Activated CD8-positive, alpha-beta memory T cell treated with anti-CD3 and anti-CD28 coated beads for 48 hours (primary cell): ENCODE data around the gene AGBL2.
"Not testable (repeated sequence)": the region's sequence is repeated elsewhere in the genome, so short reads cannot be mapped to it uniquely, and the experiment has no call there.

ENCODE experiments used
- DNase-seq, 3 experiments: peaks; one replicate each; pipeline ENCODE4 v3.0.0-alpha.2; 2020; ENCODE audit warnings: low read depth in 2 of 3, low spot score in 2 of 3

Gene AGBL2

GRCh38 chr11:47715082-47715669 is at the start of gene AGBL2:
Gene AGBL2, minus strand, starts transcription at chr11:47715369. Its CDS starts 719 bp downstream, at chr11:47714650.
- DNase-seq, result peak; percentile 71 to 78 (median 75)

- DNase-seq, result not testable (repeated sequence)
Measured at GRCh38 chr11:47759291-47759690, 44.1 kb upstream of the AGBL2 start.

- DNase-seq, result no peak
Measured at GRCh38 chr11:47756208-47756607, 41.0 kb upstream of the AGBL2 start.

- no peak for DNase-seq
Measured at GRCh38 chr11:47750725-47751124, 35.6 kb upstream of the AGBL2 start.

GRCh38 chr11:47742494-47742893 is 27.3 kb upstream of the AGBL2 start:
- DNase-seq, result not testable (repeated sequence)

GRCh38 chr11:47737817-47738216 is 22.6 kb upstream of the AGBL2 start:
- not testable (repeated sequence) for DNase-seq

GRCh38 chr11:47732271-47732670 is 17.1 kb upstream of the AGBL2 start:
- no peak for DNase-seq

- no peak for DNase-seq
Measured at GRCh38 chr11:47731475-47731874, 16.3 kb upstream of the AGBL2 start.

- DNase-seq, result no peak
Measured at GRCh38 chr11:47726878-47727514, 11.8 kb upstream of the AGBL2 start.

GRCh38 chr11:47726118-47726442 is 10.9 kb upstream of the AGBL2 start:
- no peak for DNase-seq

- no peak for DNase-seq
Measured at GRCh38 chr11:47725442-47726117, 10.4 kb upstream of the AGBL2 start.

- no peak for DNase-seq
Measured at GRCh38 chr11:47724041-47724729, 9.0 kb upstream of the AGBL2 start.

- no peak for DNase-seq
Measured at GRCh38 chr11:47723041-47723440, 7.9 kb upstream of the AGBL2 start.

GRCh38 chr11:47720651-47721050 is 5.5 kb upstream of the AGBL2 start:
- DNase-seq, result no peak

GRCh38 chr11:47716692-47717091 is 1.5 kb upstream of the AGBL2 start:
- no peak for DNase-seq

- DNase-seq, result peak in 1 of 3 experiments; percentile 11
Measured at GRCh38 chr11:47714554-47715081, 551 bp downstream of the AGBL2 start.

- no peak for DNase-seq
Measured at GRCh38 chr11:47711816-47712215, 3.4 kb downstream of the AGBL2 start.

- DNase-seq, result no peak
Measured at GRCh38 chr11:47711225-47711624, 3.9 kb downstream of the AGBL2 start.

- DNase-seq, result not testable (repeated sequence)
Measured at GRCh38 chr11:47707275-47707786, 7.8 kb downstream of the AGBL2 start.

- no peak for DNase-seq
Measured at GRCh38 chr11:47705721-47706120, 9.4 kb downstream of the AGBL2 start.

GRCh38 chr11:47691979-47692378 is 23.2 kb downstream of the AGBL2 start:
- no peak for DNase-seq
